SK-N-DZ (cell line): ENCODE data around the gene CA9. TPM values are rescaled to one million over a fixed set of nuclear protein-coding genes. Genes with fewer than 3 reads are reported as not detected.
A peak's percentile ranks its signal among the peaks of the same experiment; 100 is the strongest.
"Not testable (repeated sequence)": the region's sequence is repeated elsewhere in the genome, so short reads cannot be mapped to it uniquely, and the experiment has no call there.

ENCODE experiments used
- DNase-seq: peaks from one replicate; pipeline ENCODE4 v3.0.0-alpha.2; 2015; ENCODE audit warnings: low spot score
- polyA plus RNA-seq, 2 experiments: library from polyadenylated mRNA; depleted of rRNA; stranded (reverse); fragments of >200 nt; gene quantifications; 2 replicates each; pipeline ENCODE4 v1.2.3, GENCODE V29; 2014

Gene CA9
- polyA plus RNA-seq (2014; cell fraction: cytosol; rRNA removed), result 2.2 TPM in 1 of 2 replicates, not detected in the other
- polyA plus RNA-seq (2014; cell fraction: nucleus; rRNA removed), result 2.3 TPM in 1 of 2 replicates, not detected in the other

DNA sequence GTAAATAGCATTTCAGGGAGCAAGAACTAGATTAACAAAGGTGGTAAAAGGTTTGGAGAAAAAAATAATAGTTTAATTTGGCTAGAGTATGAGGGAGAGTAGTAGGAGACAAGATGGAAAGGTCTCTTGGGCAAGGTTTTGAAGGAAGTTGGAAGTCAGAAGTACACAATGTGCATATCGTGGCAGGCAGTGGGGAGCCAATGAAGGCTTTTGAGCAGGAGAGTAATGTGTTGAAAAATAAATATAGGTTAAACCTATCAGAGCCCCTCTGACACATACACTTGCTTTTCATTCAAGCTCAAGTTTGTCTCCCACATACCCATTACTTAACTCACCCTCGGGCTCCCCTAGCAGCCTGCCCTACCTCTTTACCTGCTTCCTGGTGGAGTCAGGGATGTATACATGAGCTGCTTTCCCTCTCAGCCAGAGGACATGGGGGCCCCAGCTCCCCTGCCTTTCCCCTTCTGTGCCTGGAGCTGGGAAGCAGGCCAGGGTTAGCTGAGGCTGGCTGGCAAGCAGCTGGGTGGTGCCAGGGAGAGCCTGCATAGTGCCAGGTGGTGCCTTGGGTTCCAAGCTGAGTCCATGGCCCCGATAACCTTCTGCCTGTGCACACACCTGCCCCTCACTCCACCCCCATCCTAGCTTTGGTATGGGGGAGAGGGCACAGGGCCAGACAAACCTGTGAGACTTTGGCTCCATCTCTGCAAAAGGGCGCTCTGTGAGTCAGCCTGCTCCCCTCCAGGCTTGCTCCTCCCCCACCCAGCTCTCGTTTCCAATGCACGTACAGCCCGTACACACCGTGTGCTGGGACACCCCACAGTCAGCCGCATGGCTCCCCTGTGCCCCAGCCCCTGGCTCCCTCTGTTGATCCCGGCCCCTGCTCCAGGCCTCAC lies at the start of gene CA9:
Gene CA9, plus strand, starts transcription at position 797 of the 893 bp plus-strand sequence. Its CDS starts 32 bp downstream, at position 829.
- DNase-seq, result no peak

DNA sequence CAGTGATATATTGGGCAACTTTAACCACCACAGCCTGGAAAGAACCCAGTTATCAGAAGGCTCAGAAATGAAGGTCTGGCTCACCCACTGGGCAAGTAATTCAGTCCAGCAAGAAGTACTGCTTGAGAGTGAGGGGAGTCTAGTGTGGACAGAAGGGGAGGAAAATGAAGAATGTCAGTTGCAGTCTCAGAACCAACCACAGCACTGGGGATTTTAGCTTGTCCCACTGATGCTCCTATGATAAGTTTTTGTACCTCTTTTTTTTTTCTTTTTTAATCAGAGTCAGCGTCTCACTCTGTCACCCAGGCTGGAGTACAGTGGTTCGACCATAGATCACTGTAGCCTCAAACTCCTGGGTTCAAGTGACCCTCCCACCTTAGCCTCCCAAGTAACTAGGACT lies 46.2 kb upstream of the CA9 start:
- DNase-seq, result no peak

DNA sequence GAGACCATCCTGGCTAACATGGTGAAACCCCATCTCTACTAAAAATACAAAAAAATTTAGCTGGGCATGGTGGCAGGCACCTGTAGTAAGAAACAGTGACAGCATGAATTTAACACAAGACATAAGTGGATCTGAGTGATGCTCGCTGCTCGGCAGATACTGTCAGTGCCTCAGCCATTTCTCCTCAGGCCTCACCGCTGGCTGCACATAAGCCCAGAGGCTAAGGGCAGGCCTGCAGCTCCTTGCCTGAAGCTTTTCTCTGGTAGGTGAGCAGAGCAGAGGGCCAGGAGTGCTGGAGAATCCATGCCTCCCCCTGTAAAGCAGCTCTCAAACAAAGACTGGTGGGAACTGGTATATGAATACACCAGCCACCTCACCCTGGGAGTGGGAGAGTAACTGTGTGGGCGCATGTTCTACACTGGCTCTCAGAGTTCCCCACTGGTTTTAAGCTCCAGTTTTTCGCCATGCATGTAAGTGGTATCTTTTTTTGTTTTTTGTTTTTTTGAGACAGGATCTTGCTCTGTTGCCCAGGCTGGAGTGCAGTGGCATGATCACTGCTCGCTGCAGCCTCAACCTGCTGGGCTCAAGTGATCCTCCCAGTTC lies 45.2 kb upstream of the CA9 start:
- DNase-seq, result no peak

GRCh38 chr9:35629597-35629996 lies 44.1 kb upstream of the CA9 start:
- no peak for DNase-seq

GRCh38 chr9:35635730-35636129 lies 38.0 kb upstream of the CA9 start:
- DNase-seq, result no peak

DNA sequence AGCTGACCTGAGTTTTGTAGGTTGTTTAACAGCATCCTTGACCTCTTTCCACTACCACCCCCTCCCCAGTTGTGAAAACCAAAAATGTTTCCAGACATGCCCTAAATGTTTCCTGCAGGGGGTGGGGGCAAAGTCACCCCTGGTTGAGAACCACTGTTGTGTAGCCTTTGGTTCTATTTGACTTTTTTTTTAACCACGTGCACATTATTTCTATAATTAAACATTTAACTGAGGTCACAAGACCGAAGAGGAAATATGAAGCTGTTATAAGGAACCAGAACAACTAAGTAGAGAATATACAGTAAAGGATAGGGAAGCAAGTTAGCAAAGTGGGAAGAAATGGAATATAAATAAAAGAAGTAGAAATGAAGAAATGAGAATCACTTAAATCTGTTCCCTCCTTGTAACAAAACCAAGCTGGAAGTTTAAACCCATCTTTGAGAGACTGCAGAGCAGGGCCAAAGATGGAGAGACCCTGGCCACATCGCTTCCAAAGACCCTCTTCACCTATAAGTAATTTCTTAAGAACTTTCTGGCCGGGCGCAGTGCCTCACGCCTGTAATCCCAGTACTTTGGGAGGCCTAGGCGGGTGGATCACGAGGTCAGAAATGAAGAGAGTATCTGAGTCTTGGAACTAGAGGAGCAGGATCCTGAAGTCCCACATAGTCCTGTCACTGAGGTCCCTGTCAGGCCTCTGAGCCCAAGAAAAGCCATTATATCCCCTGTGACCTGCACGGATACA lies 37.4 kb upstream of the CA9 start:
- no peak for DNase-seq

GRCh38 chr9:35636877-35637246 lies 36.9 kb upstream of the CA9 start:
- DNase-seq, result not testable (repeated sequence)

GRCh38 chr9:35637427-35637955 lies 36.2 kb upstream of the CA9 start:
- DNase-seq, result not testable (repeated sequence)

DNA sequence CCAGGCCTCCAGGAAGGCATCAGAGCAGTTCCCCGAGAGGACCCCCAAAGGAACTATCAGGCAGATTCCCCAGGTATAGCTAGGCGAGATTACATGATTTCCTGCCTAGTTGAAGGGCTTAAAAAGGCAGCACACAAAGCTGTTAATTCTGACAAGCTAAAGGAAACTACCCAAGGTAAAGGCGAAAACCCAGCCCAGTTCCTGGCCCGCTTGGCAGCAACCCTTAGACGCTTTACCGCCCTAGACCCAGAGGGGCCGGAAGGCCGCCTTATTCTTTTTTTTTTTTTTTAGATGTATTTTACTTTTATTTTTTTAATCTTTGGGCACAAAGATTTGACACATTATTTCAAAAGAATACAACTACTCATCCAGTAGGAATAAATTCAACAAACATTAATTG lies 35.0 kb upstream of the CA9 start:
- DNase-seq, result not testable (repeated sequence)

- DNase-seq, result not testable (repeated sequence)
These were observed 34.5 kb upstream of the CA9 start for GRCh38 chr9:35639225-35639624.

DNA sequence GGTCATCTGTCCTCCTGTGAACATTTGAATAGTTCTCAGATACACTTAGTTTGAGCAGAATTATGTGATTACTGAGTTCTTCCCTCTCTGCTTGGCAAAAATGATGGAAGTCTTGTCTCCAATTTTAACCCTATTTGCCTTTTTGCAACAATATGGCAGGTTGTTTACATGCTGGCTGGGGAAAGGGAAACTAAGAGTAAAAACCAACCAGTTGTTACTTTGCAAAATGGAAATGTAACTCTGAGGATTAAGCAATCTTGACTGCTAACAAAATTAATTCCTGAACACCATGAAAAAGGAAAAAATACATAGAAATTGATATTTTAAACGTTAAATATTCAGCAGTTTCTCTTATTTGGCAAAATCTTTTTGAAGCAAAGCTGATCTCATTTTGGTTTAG lies 34.1 kb upstream of the CA9 start:
- no peak for DNase-seq

- DNase-seq, result not testable (repeated sequence)
These were observed 33.3 kb upstream of the CA9 start for GRCh38 chr9:35640431-35640830.

GRCh38 chr9:35641478-35641877 lies 32.2 kb upstream of the CA9 start:
- not testable (repeated sequence) for DNase-seq

GRCh38 chr9:35643046-35643445 lies 30.7 kb upstream of the CA9 start:
- DNase-seq, result no peak

GRCh38 chr9:35645736-35646135 lies 28.0 kb upstream of the CA9 start:
- DNase-seq, result not testable (repeated sequence)

GRCh38 chr9:35646153-35646532 lies 27.6 kb upstream of the CA9 start:
- DNase-seq, result no peak

- peak; percentile 83 for DNase-seq
These were observed 27.0 kb upstream of the CA9 start for GRCh38 chr9:35646533-35647265.

DNA sequence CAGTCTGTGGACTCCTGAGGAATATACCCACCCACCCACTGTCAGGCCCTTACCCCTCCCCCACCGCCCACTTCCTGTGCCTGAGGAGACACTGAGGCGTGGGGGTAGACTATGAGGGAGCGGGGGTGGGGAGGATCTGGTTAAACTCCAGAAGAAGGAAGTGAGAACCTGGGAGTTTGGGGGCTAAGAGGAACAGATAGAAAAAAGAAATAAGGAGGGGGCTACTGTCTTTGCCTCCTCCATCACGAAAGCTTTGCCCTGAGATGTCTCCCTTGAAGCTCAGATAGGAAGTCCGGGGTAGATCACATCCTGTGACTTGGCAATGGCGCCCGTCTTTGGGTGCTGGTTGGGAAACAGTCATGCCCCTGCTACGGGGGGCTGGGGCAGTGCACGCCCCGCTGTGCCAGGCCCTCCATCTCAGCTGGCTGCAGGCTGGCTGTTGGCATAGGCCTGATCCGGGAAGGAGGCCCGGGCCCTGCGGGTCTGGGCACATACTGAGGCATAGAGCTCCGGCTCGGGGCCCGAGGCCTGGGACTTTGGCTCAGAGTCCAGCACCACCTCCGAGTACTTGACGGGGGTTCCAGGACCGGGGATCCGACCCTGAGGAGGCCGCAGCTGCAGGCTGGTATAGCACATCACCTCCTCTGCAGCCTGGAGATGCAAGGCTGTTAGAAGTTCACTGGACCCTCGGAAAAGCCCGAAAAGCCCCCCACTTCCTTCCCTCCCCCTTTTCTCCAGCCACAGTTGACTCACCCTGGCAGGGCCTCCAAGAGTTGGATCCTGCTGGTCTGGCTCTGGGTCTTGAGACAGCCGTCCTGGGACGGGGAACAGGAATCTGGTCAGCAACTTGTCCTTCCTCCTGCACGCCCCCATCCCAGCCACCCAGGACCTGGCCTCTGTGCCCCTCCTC lies 24.0 kb upstream of the CA9 start:
- no peak for DNase-seq

- DNase-seq, result no peak
These were observed 23.2 kb upstream of the CA9 start, which contains the start of gene SIT1 for GRCh38 chr9:35650341-35651158. Gene SIT1, minus strand, starts transcription at chr9:35650931. Its CDS starts 78 bp downstream, at chr9:35650853.
